Measurements from ENCODE around the gene ADGRF4.

ADGRF4 gene

GRCh38 chr6:47767102-47767501, 68.7 kb downstream of the ADGRF4 start:
- TF ChIP-seq CTCF (IDR thresholded peaks at IDR 0.05; ENCODE audit: low read length, missing control alignments) = no peak
- no peak for DNase-seq (ENCODE audit: low read depth)
- H3K4me3 ChIP-seq (replicated peaks; ENCODE audit: low read depth, low read length) = no peak overlapping the region

- no peak overlapping the region for H3K4me3 ChIP-seq (replicated peaks; ENCODE audit: low read depth, low read length)
- no peak for TF ChIP-seq CTCF (IDR thresholded peaks at IDR 0.05; ENCODE audit: low read length, missing control alignments)
- no peak for DNase-seq (ENCODE audit: low read depth)
Observed at GRCh38 chr6:47769982-47770381, 71.6 kb downstream of the ADGRF4 start.

All from fibroblast of pulmonary artery (primary cell).